NCI-H1694 treated with DMSO at 0.1 percent for 48 hours (cell line): ENCODE results near the gene SLC35A2.
A peak's percentile ranks its signal among the peaks of the same experiment; 100 is the strongest.

Experiments
- DNase-seq: peaks from one replicate; lab custom pipeline; 2025; lab: John Stamatoyannopoulos, UW

The SLC35A2 gene

DNA sequence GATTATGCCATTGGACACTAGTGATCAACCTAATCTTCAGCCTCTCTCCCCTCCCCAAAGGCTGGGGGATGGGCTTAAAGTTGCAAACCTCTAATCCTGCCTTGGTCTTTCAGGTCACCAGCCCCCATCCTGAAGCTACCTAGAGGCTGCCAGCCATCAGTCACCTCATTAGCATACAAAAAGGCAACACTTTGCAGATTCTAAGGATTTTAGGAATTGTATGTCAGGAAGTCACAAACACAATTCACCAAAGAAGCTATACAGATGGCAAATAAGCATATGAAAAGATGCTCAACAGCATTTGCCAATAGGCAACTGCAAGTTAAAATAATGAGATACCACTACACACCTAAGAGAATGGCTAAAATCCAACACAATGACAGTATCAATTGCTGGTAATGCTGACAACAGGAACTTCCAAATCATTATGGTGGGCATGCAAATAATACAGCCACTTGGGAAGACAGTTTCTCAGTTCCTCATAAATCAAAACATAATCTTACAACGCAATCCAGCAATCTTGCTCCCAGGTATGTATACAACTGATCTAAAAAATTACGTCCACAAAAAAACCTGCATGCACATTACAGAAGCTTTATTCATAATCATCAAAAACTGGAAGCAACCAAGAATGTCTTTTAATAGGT lies 16.4 kb upstream of the SLC35A2 start:
- no peak for DNase-seq

DNA sequence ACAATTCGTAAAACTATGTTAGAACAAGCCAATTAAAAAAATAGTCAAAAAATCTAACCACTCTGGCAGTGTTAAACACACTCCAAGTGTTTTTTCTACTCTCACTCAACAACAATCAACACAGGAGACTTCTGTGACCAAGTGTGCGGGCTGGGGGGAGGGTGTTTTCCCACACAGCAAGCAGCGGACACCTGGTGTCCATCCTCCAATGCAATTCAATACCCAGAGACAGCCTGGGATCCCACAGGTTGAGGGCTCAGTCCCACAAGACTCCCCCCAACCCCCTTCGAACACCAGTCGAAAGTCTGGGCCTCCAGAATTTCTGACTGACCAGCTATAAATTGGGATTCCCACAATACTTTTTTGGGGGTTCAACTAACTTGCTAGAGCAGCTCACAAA lies 15.7 kb upstream of the SLC35A2 start:
- no peak for DNase-seq

DNA sequence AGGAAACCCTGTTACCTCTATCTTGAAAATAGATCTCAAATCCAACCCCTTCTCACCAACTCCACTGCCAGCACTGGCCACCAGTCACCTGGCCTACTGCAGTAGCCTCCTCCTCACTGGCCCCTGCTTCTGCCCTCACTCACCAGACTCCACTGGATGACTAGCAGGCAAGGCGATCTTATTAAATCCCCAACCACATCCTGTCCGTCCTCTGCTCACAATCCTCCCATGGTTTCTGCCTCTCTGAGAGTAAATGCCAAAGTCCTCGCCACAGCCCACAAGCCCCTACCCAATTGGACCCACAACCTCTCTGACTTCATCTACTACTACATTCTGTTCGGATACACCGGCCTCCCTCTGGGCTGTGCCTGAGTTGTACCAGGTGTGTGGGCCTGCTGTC lies 12.8 kb upstream of the SLC35A2 start:
- no peak for DNase-seq

DNA sequence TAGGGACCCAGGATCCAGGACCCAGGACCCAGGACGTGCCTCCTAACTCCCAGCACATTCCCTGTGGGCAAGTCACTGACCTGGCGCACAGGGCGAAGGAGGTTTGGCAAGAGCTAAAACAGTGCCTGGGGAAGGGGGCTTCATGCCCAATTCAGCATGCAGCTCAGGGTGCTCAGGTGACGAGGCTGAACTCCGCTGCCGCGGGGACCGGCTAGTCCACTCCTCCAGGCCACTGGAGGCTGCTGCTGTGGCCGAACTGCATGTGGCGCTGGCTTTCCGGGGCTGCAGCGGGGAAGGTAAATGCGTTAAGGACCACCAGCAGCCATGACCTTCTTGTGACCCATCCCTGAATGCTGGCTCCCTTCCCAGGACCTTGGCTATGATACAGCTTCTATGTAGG lies 12.3 kb upstream of the SLC35A2 start:
- DNase-seq: no peak

DNA sequence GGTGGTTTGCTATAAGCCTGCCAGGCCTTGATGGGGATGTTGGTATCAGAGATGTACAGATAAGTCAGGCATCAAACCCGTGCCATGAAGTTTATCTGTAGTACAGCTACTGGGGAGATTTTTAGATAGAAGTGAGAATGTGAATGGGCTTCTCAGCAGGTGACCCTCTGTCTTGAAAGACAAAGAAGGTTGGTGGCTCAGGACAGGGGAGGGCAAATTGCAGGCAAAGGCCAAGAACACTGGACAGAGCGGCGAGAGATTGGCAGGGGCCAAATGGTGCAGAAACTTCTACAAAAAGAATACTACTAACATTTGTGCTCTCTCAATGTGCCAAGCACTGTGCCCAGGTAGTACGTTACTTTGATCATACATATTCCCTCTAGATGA lies 9.3 kb upstream of the SLC35A2 start:
- DNase-seq: no peak

DNA sequence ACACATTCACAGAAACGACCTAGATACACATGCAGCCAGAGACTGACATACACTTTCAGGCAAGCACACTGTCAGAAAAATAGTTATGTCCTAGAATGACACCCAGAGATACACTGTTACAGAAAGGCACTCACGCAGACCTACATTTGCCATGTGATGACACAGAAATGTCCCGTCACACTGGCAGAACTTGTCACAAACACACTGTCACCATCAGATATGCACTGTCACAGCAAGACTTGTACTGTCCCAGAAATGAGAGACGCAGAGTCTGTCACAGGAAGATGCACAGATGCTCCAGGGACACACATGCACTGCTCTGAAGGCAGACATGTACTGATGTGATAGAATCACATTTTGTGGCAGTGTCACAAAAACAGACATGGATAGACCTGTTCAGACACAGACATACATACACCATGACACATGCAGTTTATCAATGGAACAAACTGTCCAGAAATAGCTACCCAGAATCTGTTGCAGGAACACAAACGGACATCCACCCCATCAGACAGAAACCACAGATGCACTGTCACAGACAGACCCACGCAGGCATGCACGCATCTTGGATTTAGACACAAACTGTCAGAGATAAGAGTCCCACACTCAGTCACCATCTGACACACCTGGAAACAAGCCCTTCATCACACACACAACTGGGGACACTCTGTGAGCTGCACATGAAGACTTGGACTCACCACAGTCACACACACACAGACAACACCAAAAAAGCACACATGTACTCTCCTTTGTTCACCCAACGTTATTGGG lies 8.7 kb upstream of the SLC35A2 start:
- DNase-seq: no peak

DNA sequence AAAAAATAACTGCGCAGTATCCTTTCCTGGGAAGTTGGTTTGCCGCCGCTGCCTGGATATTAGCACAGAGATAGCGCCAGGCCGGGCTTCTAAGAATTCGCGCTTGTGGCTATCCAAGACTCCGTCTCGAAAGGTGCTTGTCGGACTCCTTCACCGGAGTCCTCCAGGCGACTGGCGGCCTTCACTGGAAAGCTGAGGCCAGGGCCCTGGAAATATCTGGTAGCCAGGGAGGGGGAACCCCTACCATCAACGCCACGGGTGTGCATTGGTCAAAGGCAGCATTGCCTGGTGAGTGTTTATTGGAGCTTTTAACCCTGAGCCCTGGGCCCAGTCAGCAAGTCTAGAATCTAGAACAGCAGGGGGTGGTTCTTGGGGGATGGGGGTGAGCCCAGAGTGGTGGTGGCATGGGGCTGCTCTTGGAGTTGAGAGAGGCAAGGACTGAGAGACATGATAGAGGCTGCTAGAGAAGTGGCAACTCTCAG lies 8.0 kb upstream of the SLC35A2 start:
- no peak for DNase-seq

DNA sequence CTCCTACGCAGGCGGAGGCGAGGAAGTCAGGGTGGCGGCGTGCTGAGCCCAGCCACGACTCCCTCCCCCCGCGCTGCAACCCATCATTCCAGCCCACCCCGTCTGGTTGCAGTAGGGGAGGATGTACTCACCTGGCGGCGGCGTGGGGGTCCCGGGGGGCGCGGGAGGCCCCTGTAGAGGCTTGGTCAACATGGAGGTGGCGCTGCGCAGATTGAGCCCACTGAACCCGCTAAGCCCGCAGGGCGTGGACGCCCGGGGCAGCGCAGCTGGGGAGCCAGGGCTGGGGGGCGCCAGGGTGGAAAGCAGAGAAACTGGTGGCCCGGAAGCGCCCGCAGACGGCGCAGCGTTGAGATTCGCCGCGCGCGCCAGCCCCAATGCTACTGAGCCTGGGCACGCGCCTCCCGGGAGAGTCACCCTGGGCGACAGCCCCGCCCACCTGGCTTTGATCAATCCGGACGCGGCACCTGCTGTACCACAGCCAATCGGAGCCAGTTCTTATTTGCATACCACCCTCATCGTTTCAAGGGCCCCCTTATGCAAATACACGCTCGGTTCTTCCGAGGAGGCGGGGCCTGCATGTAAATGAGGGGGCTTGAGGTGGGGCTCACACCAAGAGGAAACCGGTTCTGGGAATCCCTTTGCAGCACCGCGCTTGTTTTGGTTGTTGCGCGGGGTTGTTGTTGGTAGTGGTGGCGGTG lies 7.3 kb upstream of the SLC35A2 start, which contains the start of gene PIM2:
Gene PIM2 (minus strand): TSS at position 382 of the 698 bp plus-strand sequence. CDS start 190 bp downstream, at position 192.
- peak; percentile 97 for DNase-seq

DNA sequence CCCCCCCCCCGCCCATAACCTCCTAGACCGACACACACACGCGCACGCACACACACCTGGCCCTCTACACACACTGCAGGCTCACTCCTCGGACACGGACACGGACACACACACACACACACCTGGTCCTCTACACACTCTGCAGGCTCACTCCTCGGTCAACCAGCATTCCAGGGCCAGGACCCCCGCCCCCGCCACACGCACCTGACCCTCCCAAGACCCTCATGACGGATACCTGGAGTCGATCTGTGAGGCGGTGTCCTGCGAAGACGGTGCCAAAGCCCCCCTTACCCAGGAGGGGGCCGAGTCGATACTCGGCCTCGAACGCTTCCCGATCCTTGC lies 6.8 kb upstream of the SLC35A2 start:
- DNase-seq: no peak

DNA sequence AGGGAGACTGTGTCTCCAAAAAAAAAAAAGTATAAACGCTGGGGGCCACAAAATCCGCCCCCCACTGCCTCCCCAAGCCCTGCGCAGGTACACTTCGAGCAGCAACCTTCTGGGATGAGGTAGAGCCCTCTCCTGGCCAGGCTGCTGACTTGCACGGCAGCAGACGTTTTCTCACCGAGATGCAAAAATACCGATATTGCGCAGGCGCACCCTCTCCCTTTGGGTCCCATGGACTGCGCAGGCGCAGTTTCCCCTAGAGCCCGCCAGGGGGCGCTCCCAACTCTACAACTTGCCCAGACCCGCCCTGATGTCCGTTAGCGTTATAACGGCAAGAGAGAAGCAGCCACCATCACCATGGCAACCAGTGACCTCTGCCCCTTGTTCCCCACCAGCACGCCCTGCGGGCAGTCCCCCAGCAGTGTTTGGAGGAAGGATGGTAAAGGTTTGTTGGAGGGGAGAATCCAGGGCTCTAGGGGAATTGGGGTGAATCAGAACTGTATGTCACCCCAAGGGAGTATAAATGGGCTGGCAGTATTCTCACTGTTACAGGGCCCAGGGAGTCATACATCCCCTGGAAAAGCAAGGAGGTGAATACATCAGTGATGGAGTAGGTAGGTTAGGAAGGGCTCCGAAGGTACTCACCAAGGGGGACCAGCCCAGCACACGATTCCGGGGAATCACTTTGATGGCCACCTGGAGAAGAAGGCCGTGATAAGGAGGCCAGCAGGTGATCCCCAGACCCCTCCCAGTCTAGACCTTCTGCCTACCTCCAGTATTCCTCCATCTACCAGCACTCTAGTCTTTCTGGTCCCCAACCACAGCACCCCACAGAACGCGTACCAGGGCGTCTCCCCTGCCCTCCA lies 5.9 kb upstream of the SLC35A2 start:
- DNase-seq: peak; percentile 91

DNA sequence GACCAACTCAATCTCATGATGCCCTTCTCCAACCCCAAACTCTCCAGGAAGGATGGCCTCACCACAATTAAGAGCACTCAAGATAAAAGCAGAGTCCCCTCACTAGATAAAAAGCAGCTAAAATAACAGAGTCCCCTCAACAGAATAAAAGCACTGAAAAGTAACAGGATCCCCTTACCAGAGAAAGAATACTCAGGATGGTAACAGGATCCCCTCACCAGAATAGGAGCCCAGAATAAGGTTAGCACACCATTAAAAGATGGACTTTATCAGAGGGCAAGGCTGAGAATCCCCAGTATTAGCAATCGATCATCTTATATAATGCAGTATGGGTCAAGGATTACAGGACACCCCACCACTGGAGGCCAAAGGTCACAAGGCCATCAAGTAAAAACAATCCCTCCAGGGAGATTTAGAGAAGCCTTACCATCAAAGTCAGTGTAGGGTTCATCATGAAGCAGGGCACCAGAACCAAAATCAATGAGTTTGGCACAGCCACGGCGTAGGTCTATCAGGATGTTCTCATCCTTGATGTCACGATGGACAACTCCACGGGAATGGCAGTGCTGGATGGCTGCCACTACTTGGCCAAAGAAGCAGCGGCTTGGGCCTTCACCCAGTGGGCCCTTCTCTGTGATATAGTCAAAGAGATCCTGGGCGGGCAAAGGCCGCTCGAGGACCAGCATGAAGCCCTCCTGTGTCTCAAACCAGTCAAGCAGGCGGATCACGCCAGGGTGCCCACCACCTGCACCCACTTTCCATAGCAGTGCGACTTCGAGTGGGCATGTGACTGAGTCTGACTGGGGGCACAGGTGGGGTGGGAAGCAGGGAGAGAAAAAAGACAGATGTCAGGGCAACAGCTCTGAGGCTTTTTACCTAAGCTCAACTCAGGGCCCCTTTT lies 3.4 kb upstream of the SLC35A2 start:
- no peak for DNase-seq

DNA sequence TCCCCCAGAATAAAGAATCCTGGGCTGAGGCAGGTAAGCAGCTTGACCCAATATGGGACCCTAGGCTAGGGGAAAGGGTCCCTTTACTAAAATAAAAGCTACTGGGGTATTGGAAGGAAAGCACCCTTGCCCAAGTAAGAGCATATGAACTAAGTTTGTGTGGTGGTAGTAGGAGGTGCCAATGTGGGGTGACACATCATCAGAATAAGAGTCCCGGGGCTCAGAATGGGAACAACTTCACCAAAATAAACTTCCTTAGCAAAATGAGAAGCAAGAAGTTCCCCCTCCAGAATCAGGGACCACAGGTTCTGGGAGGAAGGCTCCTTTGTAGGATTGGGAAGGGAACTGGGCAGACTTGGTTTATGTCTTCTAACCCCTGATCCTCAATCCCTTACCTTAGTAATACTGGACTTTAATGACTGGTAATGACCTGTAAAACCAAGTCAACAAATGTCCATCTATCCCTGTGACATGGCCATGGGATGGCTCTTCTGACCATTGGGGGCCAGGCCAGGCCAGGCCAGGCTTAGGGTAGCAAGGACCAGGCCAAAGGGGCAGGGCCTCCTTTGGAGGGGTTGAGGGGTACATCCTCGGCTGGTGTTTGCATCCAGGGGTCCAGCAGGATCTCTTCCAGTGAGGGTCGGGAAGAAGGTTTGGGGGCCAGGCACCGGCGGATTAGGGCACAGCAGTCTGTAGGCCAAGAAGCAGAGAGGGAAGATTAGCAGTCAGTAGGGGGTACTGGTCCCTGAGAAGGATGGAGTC lies 2.3 kb upstream of the SLC35A2 start:
- DNase-seq: no peak

DNA sequence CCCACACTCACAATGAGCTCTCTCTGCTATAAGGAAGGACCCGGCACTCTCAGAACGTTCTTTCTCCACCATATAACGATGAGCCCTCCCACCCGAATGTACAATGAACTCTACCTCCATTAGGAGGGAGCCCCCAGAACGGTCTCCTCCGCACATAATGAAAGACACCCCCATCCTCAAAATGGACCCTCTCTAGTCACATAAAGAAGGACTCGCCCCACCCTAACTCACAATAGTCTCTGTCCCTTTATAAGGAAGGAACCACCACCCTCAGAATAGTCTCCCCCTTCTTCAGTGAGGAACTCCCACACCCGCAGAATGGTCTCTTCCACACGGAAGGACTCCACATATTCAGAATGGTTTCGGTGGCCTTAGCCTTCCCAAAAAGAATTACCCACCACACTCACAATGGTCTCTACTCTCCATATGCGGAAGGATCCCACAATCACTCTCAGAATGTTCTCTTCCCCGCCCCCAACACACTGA lies 477 bp downstream of the SLC35A2 start:
- DNase-seq: no peak

DNA sequence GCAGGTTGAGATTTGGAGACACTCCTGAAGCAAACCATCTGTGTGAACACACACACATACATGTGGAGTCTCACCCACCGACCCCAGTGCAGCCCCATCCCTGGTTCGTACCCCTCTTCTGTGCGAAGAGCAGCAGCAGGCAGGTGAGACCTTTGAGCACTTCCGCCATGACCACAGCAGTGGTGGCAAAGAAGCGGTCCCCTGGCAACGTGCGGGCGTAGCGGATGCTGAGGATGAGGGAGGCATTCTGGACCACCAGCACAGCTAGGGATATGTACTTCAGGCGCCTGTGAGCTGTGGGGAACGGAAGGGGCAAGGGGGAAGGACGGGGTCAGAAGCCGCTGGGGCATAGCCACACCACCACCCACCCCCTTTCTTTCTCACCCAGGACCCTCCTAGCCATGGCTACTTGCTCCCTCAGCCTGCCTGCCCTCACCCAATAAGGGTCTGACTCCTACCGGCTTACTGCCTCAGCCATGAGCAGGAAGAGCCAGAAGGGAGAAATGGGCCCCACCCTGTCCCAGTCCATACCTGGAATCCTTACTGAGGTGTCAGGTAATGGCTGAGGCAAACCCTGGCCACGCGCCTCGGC lies 1.6 kb downstream of the SLC35A2 start:
- DNase-seq: no peak

DNA sequence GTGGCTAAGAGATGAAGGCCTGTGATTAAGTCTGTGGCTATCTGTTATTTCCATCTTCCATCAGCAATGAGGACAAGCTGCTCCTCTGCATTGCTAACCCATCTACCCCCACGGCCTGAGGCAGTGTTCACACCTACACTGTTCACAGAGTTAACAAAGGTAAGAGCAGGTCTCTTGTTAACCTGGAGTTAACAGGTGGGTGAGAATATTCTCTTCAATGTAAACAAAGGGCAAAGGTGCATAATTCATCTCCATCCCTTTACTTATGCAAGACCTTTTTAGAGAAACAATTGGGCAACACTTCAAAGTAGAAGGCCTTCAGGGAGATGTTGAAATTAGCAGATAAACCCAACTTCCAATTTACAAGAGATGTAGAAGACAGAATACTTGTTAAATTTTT lies 2.8 kb downstream of the SLC35A2 start:
- DNase-seq: no peak

DNA sequence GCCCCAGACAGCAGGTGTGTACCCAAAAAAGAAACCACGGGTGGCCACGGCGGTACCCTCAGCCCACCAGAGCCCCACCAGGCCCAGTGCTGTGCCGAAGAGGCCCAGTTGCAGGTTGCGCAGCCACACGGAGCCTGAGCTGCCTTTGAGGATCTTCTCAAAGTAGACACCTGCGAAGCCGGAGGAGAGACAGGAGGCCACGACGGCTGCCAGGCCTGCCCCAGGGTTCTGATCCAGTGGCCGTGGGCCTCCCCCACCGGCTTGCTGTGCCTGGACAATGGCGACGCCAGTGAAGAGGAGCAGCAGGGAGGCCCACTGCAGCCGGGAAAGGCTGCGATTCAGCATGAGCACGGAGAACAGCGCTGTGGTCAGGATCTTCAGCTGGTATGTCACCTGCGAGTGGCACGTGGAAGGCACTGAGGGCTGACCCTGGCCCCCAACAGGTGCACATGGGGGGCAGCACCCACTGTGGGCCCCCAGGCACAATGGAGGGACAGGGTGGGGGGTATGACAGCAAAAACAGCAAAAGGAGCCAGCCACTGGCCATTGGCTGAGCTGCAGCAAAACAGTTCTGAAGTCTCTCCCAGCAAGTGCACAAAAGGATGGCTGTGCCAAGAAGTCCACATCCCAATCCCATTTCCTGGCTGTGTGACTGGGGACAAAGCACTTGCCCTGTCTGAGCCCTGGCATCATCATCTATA lies 6.2 kb downstream of the SLC35A2 start:
- DNase-seq: no peak

DNA sequence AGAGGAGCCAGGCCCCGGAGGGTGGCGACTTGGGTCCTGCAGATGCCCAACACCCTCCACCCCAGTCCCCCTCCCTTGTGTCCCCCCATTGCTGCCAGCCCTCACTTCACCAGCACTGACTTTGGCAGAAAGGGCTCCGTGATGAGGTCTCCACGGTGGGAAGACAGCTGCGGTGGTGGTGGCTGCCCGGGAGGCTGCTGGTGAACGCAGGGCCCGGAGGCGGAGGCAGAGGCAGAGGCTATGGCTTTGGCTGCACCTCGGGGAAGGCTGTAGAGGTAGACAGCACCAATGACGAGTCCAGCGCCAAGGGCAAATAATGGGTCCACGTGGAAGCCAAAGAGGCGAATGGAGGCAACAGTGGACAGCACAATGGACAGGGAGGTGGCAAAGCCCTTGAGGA lies 6.8 kb downstream of the SLC35A2 start:
- DNase-seq: no peak

DNA sequence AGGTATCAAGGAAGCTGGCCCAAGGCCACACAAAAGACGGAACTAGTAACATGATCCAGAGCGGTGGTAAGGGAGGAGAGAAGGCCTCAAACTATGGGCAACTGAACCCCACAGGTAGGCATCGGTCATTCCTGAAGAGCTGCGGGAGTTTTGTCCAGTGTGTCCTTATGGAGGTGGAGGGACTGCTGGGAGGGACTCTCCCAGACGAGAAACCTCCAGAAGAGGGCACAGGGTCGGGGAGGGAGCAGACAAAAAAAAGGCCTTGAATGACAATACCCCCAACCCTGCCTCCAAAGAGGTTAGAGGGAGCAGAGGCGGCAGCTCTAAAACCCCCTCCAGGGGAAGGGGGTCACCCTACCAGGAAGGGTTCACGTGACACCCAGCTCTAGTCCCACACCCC lies 7.3 kb downstream of the SLC35A2 start:
- DNase-seq: no peak

DNA sequence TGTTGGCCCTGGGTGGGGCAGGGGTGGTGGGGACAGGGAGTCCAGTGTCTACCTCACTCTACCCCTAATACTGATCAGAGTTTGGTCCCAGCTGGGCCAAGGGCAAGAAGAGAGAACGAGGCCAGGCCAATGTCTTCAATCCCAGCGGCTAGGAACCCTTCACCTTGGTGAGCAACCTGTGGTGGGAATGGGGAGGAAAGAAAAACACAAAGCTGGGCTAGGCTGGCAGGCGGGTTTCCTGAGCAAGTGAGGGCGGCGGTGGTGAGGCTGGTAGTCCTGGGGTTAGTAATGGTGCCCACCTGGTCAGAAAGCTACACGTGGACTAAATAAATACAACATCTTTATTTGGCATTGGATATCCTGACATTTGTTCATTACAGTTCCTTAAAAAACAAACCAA lies 8.2 kb downstream of the SLC35A2 start:
- no peak for DNase-seq
